Neuronal stem cell (in vitro differentiated cells): Measurements from ENCODE around the gene PRF1.

Source experiments
- DNase-seq: peaks from one replicate; pipeline ENCODE4 v3.0.0-alpha.2; 2013; ENCODE audit warnings: low spot score
- H2AFZ ChIP-seq: one replicate; pipeline ENCODE4 v1.6.1; 2013; ENCODE audit warnings: mild to moderate bottlenecking, low read length, inconsistent platforms
- H2AK5ac ChIP-seq: 2 replicates; pipeline ENCODE4 v1.6.1; 2013; ENCODE audit warnings: low read depth, mild to moderate bottlenecking, inconsistent platforms, low read length, moderate library complexity, mixed read lengths
- H2BK120ac ChIP-seq: 2 replicates; pipeline ENCODE4 v1.6.1; 2013; ENCODE audit warnings: low read depth, mild to moderate bottlenecking, inconsistent platforms, low read length, moderate library complexity, mixed read lengths
- H2BK12ac ChIP-seq: one replicate; pipeline ENCODE4 v1.6.1; 2013; ENCODE audit warnings: low read length, inconsistent platforms
- H2BK15ac ChIP-seq: 2 replicates; pipeline ENCODE4 v1.6.1; 2013; ENCODE audit warnings: mild to moderate bottlenecking, low read length, inconsistent platforms, mixed read lengths
- H2BK5ac ChIP-seq: one replicate; pipeline ENCODE4 v1.6.1; 2013; ENCODE audit warnings: inconsistent platforms, mild to moderate bottlenecking, low read length, moderate library complexity
- H3K14ac ChIP-seq: one replicate; pipeline ENCODE4 v1.6.1; 2013; ENCODE audit warnings: low read length, inconsistent platforms
- H3K18ac ChIP-seq: 2 replicates; pipeline ENCODE4 v1.6.1; 2013; ENCODE audit warnings: low read length, inconsistent platforms
- H3K23ac ChIP-seq: 2 replicates; pipeline ENCODE4 v1.6.1; 2013; ENCODE audit warnings: low read depth, mild to moderate bottlenecking, mixed read lengths, low read length, inconsistent platforms; ENCODE audit not compliant: poor library complexity
- H3K27ac ChIP-seq: replicated peaks from 3 replicates; pipeline ENCODE4 v1.5.1; 2013; ENCODE audit warnings: low read length, inconsistent platforms
- H3K27me3 ChIP-seq, 3 experiments: 2 replicates each; pipeline ENCODE4 v1.6.1; 2013; ENCODE audit warnings: low read length in 3 of 3, mild to moderate bottlenecking in 2 of 3, inconsistent platforms in 1 of 3, low read depth in 1 of 3, mixed read lengths in 1 of 3, moderate library complexity in 1 of 3; ENCODE audit not compliant: control insufficient read depth in 3 of 3, insufficient read depth in 3 of 3
- H3K36me3 ChIP-seq, 2 donors: replicated peaks in 1 of 2; 2 replicates each; pipeline ENCODE4 v1.6.1; 2013; ENCODE audit warnings: low read length in 2 of 2; ENCODE audit not compliant: control insufficient read depth in 2 of 2, insufficient read depth in 2 of 2
- H3K4ac ChIP-seq: 2 replicates; pipeline ENCODE4 v1.6.1; 2013; ENCODE audit warnings: inconsistent platforms, mild to moderate bottlenecking, low read length, moderate library complexity
- H3K4me1 ChIP-seq, 2 donors: 1 replicate in 1 of 2; 2 replicates in 1 of 2; pipeline ENCODE4 v1.6.1; 2013; ENCODE audit warnings: low read length in 2 of 2, low read depth in 1 of 2; ENCODE audit not compliant: control insufficient read depth in 2 of 2, insufficient read depth in 1 of 2
- H3K4me2 ChIP-seq: one replicate; pipeline ENCODE4 v1.6.1; 2013; ENCODE audit warnings: mild to moderate bottlenecking, low read length, inconsistent platforms; ENCODE audit not compliant: insufficient read depth, poor library complexity, severe bottlenecking
- H3K4me3 ChIP-seq, 2 donors: 2 replicates each; pipeline ENCODE4 v1.5.1; 2013; ENCODE audit warnings: low read length in 2 of 2, mild to moderate bottlenecking in 2 of 2, inconsistent platforms in 1 of 2, moderate library complexity in 1 of 2
- H3K79me1 ChIP-seq: one replicate; pipeline ENCODE4 v1.6.1; 2013; ENCODE audit warnings: low read depth, mild to moderate bottlenecking, inconsistent platforms, low read length, moderate library complexity
- H3K9ac ChIP-seq: one replicate; pipeline ENCODE4 v1.6.1; 2013; ENCODE audit warnings: mild to moderate bottlenecking, low read depth, low read length, inconsistent platforms; ENCODE audit not compliant: poor library complexity
- H3K9me3 ChIP-seq, 2 donors: replicated peaks in 1 of 2; 2 replicates each; pipeline versions ENCODE3 to v1.6.1; 2013; ENCODE audit warnings: low read length in 2 of 2, mild to moderate bottlenecking in 2 of 2, inconsistent platforms in 1 of 2, low read depth in 1 of 2, mixed read lengths in 1 of 2, moderate library complexity in 1 of 2; ENCODE audit not compliant: control insufficient read depth in 2 of 2, insufficient read depth in 1 of 2
- H4K8ac ChIP-seq: one replicate; pipeline ENCODE4 v1.6.1; 2013; ENCODE audit warnings: low read depth, mild to moderate bottlenecking, inconsistent platforms, low read length, moderate library complexity
- H4K91ac ChIP-seq: one replicate; pipeline ENCODE4 v1.6.1; 2013; ENCODE audit warnings: low read length, low read depth, mild to moderate bottlenecking, inconsistent platforms; ENCODE audit not compliant: poor library complexity
- WGBS, 2 donors: extraction: QIAGEN DNeasy Blood & Tissue Kit; methylation state at CpG; one replicate each; pipeline ENCODE4 v1.1.7; 2013; ENCODE audit warnings: missing lambda C conversion rate in 2 of 2, mixed read lengths in 1 of 2; ENCODE audit not compliant: insufficient read length in 2 of 2, insufficient replicate concordance in 1 of 2; ENCODE audit errors: extremely low coverage in 2 of 2; 5-methylcytosine and 5-hydroxymethylcytosine counted together

The PRF1 gene

GRCh38 chr10:70592186-70592735, 10.3 kb downstream of the PRF1 start:
- Histone ChIP-seq H3K79me1 (no peaks in the 10 kb centered on the region), H2BK5ac (no peak overlapping the region)
- no CpG with 5 or more reads among the region's 2 CpGs for WGBS, 2 donors

GRCh38 chr10:70590655-70591416, 11.7 kb downstream of the PRF1 start:
- no peak overlapping the region for H2BK120ac ChIP-seq
- no peak overlapping the region for H3K9ac ChIP-seq
- H3K4ac ChIP-seq: no peak overlapping the region
- peak overlapping the region; percentile 22 for H3K14ac ChIP-seq
- H3K18ac ChIP-seq: peak overlapping the region; percentile 62
- H3K9me3 ChIP-seq: no peaks in the 10 kb centered on the region
- no peak overlapping the region for H3K23ac ChIP-seq
- H3K36me3 ChIP-seq: no peaks in the 10 kb centered on the region
- no peak overlapping the region for H3K4me2 ChIP-seq
- H3K27ac ChIP-seq: no peak overlapping the region
- H2AK5ac ChIP-seq: no peak overlapping the region
- H2BK12ac ChIP-seq: no peak overlapping the region
- no peak for DNase-seq
- peaks cover 0 to 1% of the 10 kb centered on the region in 2 donors for H3K4me1 ChIP-seq
- no CpG with 5 or more reads among the region's 5 CpGs for WGBS, 2 donors
- no peak overlapping the region for H4K8ac ChIP-seq
- no peak overlapping the region for H2AFZ ChIP-seq
- H4K91ac ChIP-seq: no peak overlapping the region
- H3K79me1 ChIP-seq: no peaks in the 10 kb centered on the region
- H2BK15ac ChIP-seq: no peak overlapping the region
- no peak overlapping the region for H3K4me3 ChIP-seq
- peaks cover 0 to 18% (median 0%) of the 10 kb centered on the region in 3 experiments for H3K27me3 ChIP-seq
- no peak overlapping the region for H2BK5ac ChIP-seq

More at GRCh38 chr10:70592186-70592735, 10.3 kb downstream of the PRF1 start:
- Histone ChIP-seq H3K9ac (no peak overlapping the region), H3K4me1 (peaks cover 0 to 1% of the 10 kb centered on the region in 2 donors), H3K23ac (no peak overlapping the region), H3K14ac (no peak overlapping the region), H2BK120ac (no peak overlapping the region), H2BK12ac (no peak overlapping the region), H3K27ac (no peak overlapping the region), H3K18ac (no peak overlapping the region), H3K4me3 (no peak overlapping the region), H2AFZ (no peak overlapping the region), H3K4ac (no peak overlapping the region), H3K27me3 (peaks cover 0 to 15% (median 0%) of the 10 kb centered on the region in 3 experiments), H3K9me3 (no peaks in the 10 kb centered on the region), H4K91ac (no peak overlapping the region), H2AK5ac (no peak overlapping the region), H3K4me2 (no peak overlapping the region), H4K8ac (no peak overlapping the region), H2BK15ac (no peak overlapping the region), H3K36me3 (no peaks in the 10 kb centered on the region)
- DNase-seq: no peak

GRCh38 chr10:70589762-70590654, 12.5 kb downstream of the PRF1 start:
- no peak overlapping the region for H2AFZ ChIP-seq
- H3K27ac ChIP-seq: no peak overlapping the region
- H2BK120ac ChIP-seq: no peak overlapping the region
- no peaks in the 10 kb centered on the region for H3K79me1 ChIP-seq
- peaks cover 0 to 18% (median 0%) of the 10 kb centered on the region in 3 experiments for H3K27me3 ChIP-seq
- H3K14ac ChIP-seq: no peak overlapping the region
- no peak overlapping the region for H3K9ac ChIP-seq
- H2BK5ac ChIP-seq: no peak overlapping the region
- H3K4me3 ChIP-seq: no peak overlapping the region
- H3K9me3 ChIP-seq: no peaks in the 10 kb centered on the region
- no peak overlapping the region for H3K4me2 ChIP-seq
- no peak overlapping the region for H2AK5ac ChIP-seq
- no peak overlapping the region for H3K4ac ChIP-seq
- H2BK12ac ChIP-seq: no peak overlapping the region
- H3K18ac ChIP-seq: no peak overlapping the region
- no peak overlapping the region for H2BK15ac ChIP-seq
- DNase-seq: no peak
- no CpG with 5 or more reads among the region's 5 CpGs for WGBS, 2 donors
- H3K4me1 ChIP-seq: peaks cover 0 to 5% of the 10 kb centered on the region in 2 donors
- H4K8ac ChIP-seq: no peak overlapping the region
- no peak overlapping the region for H3K23ac ChIP-seq
- no peaks in the 10 kb centered on the region for H3K36me3 ChIP-seq
- H4K91ac ChIP-seq: no peak overlapping the region
